Measurements from ENCODE around the gene ZCCHC8.
"Not testable (repeated sequence)": the region's sequence is repeated elsewhere in the genome, so short reads cannot be mapped to it uniquely, and the experiment has no call there.

Gene ZCCHC8

GRCh38 chr12:122435186-122435585 is 65.5 kb downstream of the ZCCHC8 start:
- DNase-seq (ENCODE audit: low read depth in 1 of 2, low spot score in 1 of 2) = no peak

DNA sequence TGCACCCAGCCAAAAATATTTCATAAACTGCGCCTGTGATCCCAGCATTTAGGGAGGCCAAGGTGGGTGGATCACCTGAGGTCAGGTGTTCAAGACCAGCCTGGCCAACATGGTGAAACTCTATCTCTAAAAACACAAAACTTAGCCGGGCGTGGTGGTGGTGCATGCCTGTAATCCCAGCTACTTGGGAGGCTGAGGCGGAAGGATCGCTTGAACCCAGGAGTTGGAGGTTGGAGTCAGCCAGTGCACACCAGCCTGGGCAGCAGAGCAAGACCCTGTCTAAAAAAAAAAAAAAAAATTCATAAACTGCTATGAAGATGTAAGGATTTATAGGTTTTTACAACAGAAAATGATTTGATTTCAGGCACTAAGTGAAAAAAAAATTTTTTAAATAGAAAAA is 71.7 kb downstream of the ZCCHC8 start:
- DNase-seq (ENCODE audit: low read depth in 1 of 2, low spot score in 1 of 2) = not testable (repeated sequence)

DNA sequence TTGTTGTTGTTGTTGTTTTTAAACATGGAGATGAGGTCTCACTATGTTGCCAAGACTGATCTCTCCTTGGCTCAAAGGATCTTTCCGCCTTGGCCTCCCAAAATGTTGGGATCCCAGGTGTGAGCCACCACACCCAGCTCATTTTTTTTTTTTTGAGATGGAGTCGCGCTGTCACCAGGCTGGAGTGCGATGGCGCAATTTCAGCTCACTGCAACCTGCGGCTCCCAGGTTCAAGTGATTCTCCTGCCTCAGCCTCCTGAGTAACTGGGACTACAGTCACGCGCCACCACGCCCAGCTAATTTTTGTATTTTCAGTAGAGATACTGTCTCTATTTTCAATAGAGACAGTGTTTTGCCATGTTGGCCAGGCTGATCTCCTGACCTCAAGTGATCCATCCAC is 73.3 kb downstream of the ZCCHC8 start:
- no peak for DNase-seq (ENCODE audit: low read depth in 1 of 2, low spot score in 1 of 2)

DNA sequence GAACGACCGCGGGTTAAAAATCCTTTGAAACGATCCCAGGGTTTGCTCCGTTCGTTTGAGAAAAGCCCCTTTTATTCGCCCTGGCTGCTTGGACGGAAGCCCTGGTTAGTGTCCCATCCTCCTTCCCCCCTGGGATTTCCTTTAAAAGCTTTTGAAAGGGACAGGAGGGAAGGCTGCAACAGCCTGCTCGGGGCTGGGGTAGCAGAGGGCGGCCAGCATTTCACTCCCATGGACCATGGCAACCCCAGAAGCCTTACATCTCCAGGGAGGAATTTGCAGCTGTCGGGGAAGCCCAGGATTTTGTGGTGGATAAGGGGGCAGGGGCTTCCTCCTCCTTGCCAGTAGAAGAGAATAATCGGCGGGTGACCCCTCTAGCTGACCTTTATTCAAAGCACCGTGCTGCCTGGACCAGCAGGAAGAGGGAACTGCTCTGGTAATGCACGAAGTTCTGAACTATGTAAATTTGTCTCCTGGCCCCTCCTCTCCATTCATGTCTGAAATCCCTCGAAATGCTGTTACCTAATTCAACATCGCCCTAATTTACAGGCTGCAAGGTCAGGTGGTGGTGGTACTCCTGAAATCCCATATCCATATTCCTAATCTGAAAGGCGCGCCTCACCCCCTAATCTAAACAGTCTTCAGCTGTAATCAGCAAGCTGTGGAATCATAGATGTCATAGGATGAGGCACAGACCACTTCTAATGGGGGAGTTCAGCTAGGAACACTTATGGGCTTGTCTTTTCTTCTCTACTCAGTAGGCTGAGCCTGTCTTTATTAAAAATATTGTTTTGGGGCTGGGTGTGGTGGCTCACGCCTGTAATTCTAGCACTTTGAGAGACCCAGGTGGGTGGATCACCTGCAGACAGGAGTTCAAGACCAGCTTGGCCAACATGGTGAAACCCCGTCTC is 77.2 kb downstream of the ZCCHC8 start:
- DNase-seq (ENCODE audit: low read depth in 1 of 2, low spot score in 1 of 2) = no peak

- DNase-seq (ENCODE audit: low read depth in 1 of 2, low spot score in 1 of 2) = peak; percentile 18 to 36
Observed at GRCh38 chr12:122422730-122423257, 77.9 kb downstream of the ZCCHC8 start.

DNA sequence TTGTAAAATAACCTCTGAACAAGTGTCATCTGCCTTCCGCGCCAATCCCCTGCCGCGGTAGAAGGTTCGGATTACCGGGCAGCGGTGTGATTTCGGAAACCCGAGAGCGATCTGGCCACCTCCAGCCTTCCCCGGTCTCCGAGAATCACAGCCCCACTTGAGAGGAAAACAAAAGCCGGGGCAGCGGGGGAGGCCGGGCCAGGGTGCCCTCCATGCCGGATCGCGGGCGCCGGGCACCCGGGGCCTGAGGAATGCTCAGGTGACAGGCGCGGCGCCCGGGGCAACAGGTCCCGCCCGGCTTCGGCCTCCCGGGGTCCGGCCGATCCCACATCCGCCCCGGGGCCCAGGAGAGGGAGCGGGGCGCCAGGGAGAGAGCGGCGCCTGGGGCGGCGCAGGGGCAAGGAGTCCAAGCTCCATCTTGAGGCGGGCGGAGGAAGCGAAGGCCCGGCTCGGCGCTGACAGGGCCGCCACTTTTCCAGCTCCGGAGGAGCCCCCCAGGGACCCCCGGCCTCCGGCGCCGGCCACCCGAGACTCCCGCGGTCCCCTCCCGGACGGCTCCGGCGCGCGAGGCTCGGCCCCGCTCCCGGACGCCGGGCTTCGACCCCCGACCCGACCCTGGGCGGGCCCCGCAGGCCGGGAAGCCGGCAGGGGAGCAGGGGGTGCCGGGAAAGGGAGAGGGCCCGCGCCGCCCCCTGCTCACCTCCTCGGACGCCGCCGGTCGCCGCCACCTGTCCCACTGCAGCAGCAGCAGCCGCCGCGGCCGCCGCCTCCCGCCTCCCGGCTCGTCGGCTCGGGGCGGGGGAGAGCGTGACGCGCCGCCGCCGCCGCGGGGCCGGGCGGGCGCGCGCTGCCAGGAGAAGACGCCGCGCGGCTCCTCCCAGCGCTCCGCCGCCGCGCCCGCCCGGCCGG is 78.7 kb downstream of the ZCCHC8 start, which contains the start of gene CLIP1:
Gene CLIP1, minus strand, starts transcription at position 849 of the 909 bp plus-strand sequence. CDS start 42,217 bp downstream, outside the sequence.
- peak in 1 of 2 donors; percentile 39 for DNase-seq (ENCODE audit: low read depth in 1 of 2, low spot score in 1 of 2)

All from activated CD4-positive, alpha-beta T cell treated with anti-CD3 and anti-CD28 coated beads, Interleukin-2, amount 50 U/mL, for 24 hours (primary cell).